HepG2 (cell line): ENCODE results near the gene P4HB. TPM values are rescaled to one million over a fixed set of nuclear protein-coding genes. Genes with fewer than 3 reads are reported as not detected.

Experiments used
- ATAC-seq: fragments of 200-7000 bp; cut with Tn5 transposase; 3 replicates; pipeline ENCODE4 v1.9.1; 2020; ENCODE audit warnings: mild to moderate bottlenecking, moderate library complexity
- BruUV-seq: library from RNA; stranded (reverse); fragments of 400-500 nt; replicated peaks from 2 replicates; lab custom pipeline; 2021; lab: Mats Ljungman, UMichigan
- CTCF ChIA-PET: fragments of 300-600 bp; formaldehyde crosslinking; extraction: SDS; loops from one replicate; lab custom pipeline; 2021; ENCODE audit warnings: low total read pairs, inconsistent platforms, low intra/inter-chr PET ratio; lab: Yijun Ruan, JAX
- POLR2A ChIA-PET: fragments of 350-600 bp; sonication (Branson Sonifier 250); formaldehyde crosslinking; loops from one replicate; lab custom pipeline; 2020; ENCODE audit warnings: antibody characterized with exemption, inconsistent platforms; lab: Yijun Ruan, JAX
- DNase-seq: peaks from one replicate; pipeline ENCODE4 v3.0.0-alpha.2; 2015; ENCODE audit warnings: low spot score
- FAIRE-seq: peaks from 3 replicates; lab custom pipeline; 2011; peaks lifted over from hg19 to GRCh38; lab: Jason Lieb, UNC
- H2AFZ ChIP-seq: one replicate; pipeline ENCODE4 v1.6.1; 2011; ENCODE audit warnings: low read length, inconsistent platforms
- H3K27ac ChIP-seq: fragments of 300-600 bp; 3 replicates; pipeline ENCODE4 v1.8.0; 2011; ENCODE audit warnings: mixed run types, mild to moderate bottlenecking, mixed read lengths, low read length, inconsistent platforms; ENCODE audit not compliant: insufficient read depth; ENCODE audit errors: extremely low read length
- H3K27me3 ChIP-seq, 2 experiments: fragments of 200-600 bp in 1 of 2; 2 replicates in 1 of 2; 3 replicates in 1 of 2; pipeline versions ENCODE4 v1.6.0 to v1.8.0; 2011; ENCODE audit warnings: low read length in 2 of 2, mild to moderate bottlenecking in 2 of 2, moderate library complexity in 2 of 2, inconsistent platforms in 1 of 2; ENCODE audit not compliant: insufficient read depth in 2 of 2, control insufficient read depth in 1 of 2
- H3K36me3 ChIP-seq, 2 experiments: fragments of 200-600 bp in 1 of 2; replicated peaks in 1 of 2; 2 replicates in 1 of 2; 3 replicates in 1 of 2; pipeline versions ENCODE4 v1.5.1 to v1.8.0; 2011; ENCODE audit warnings: low read length in 2 of 2, inconsistent platforms in 1 of 2; ENCODE audit not compliant: insufficient read depth in 2 of 2, control insufficient read depth in 1 of 2
- H3K4me1 ChIP-seq: 2 replicates; pipeline ENCODE4 v1.5.1; 2012; ENCODE audit warnings: low read length, inconsistent platforms; ENCODE audit not compliant: insufficient read depth
- H3K4me2 ChIP-seq: 2 replicates; pipeline ENCODE4 v1.6.0; 2011; ENCODE audit warnings: low read depth, low read length, inconsistent platforms
- H3K4me3 ChIP-seq, 3 experiments: fragments of 200-600 bp in 1 of 3; sonication (generic), shearing (Covaris generic) in 1 of 3; replicated peaks in 1 of 3; 2 replicates each; pipeline ENCODE4 v1.5.1; 2011 to 2016; ENCODE audit warnings: low read length in 3 of 3, inconsistent platforms in 2 of 3, low read depth in 2 of 3, mild to moderate bottlenecking in 2 of 3, control low read depth in 1 of 3, mixed read lengths in 1 of 3; ENCODE audit not compliant: insufficient read depth in 1 of 3
- H3K79me2 ChIP-seq: one replicate; pipeline ENCODE4 v1.6.1; 2011; ENCODE audit warnings: low read length, inconsistent platforms; ENCODE audit not compliant: insufficient read depth
- H3K9ac ChIP-seq: 2 replicates; pipeline ENCODE4 v1.6.0; 2011; ENCODE audit warnings: mild to moderate bottlenecking, low read depth, low read length, inconsistent platforms; ENCODE audit not compliant: insufficient read depth
- H3K9me3 ChIP-seq: 2 replicates; pipeline ENCODE4 v1.5.1; 2012; ENCODE audit warnings: mild to moderate bottlenecking, low read length
- H4K20me1 ChIP-seq: 2 replicates; pipeline ENCODE4 v1.6.0; 2011; ENCODE audit warnings: inconsistent platforms, mild to moderate bottlenecking, low read length, moderate library complexity; ENCODE audit not compliant: insufficient read depth
- PHF21A ChIP-seq: sonication (generic); formaldehyde crosslinking; IDR thresholded peaks from 2 replicates; pipeline ENCODE4 v1.5.0; 2020; ENCODE audit warnings: mild to moderate bottlenecking, missing genetic modification reagents
- PRDM10 ChIP-seq: sonication (generic); formaldehyde crosslinking; IDR thresholded peaks from 2 replicates; pipeline ENCODE4 v1.4.0; 2020; ENCODE audit warnings: low read depth, missing genetic modification reagents
- RAD21 ChIP-seq: fragments of 450-650 bp; formaldehyde crosslinking; IDR thresholded peaks from 2 replicates; pipeline ENCODE4 v1.5.0; 2020; ENCODE audit warnings: mild to moderate bottlenecking
- SKI ChIP-seq: fragments of 450-650 bp; IDR thresholded peaks from one replicate; pipeline ENCODE4 v1.6.1; 2018; ENCODE audit warnings: mild to moderate bottlenecking; ENCODE audit not compliant: partially characterized antibody
- SP4 ChIP-seq: sonication (generic); formaldehyde crosslinking; IDR thresholded peaks from 2 replicates; pipeline ENCODE4 v1.8.1; 2023; ENCODE audit warnings: mild to moderate bottlenecking, missing genetic modification reagents
- SP5 ChIP-seq: IDR thresholded peaks from 2 replicates; pipeline ENCODE4 v1.6.1; 2016; ENCODE audit warnings: low read depth, borderline replicate concordance
- SRSF9 ChIP-seq: fragments of 200-400 bp; formaldehyde crosslinking; IDR thresholded peaks from 2 replicates; pipeline ENCODE4 v1.6.1; 2018; ENCODE audit warnings: borderline replicate concordance, mild to moderate bottlenecking, low read depth, low read length; ENCODE audit not compliant: insufficient read depth, poor library complexity, severe bottlenecking
- WGBS: methylation state at CpG from one replicate; pipeline ENCODE4 v1.1.6; 2017; ENCODE audit warnings: low lambda C conversion rate; 5-methylcytosine and 5-hydroxymethylcytosine counted together
- in situ Hi-C: cut with HindIII; loops from 2 replicates; pipeline ENCODE4 v1.10.0; 2017; ENCODE audit warnings: low pct_unique_long_range_greater_than_20kb; ENCODE audit not compliant: extremely low pct_ligation_motif_present
- intact Hi-C: fragments of 100-400 bp; cut with micrococcal nuclease; formaldehyde crosslinking; loops from one replicate; pipeline ENCODE4 v1.10.0; 2022; ENCODE audit not compliant: unreplicated experiment
- polyA plus RNA-seq, 8 experiments: library from polyadenylated mRNA; depleted of rRNA in 3 of 8; stranded (reverse) in 7 of 8; unstranded in 1 of 8; fragments of >200 nt; fragmentation: Illumina TruSeq in 4 of 8; extraction: Trizol in 4 of 8; gene quantifications; 2 replicates each; pipeline versions ENCODE4 v1.2.1 to v1.2.3, GENCODE V29; 2011 to 2016; ENCODE audit warnings: low read depth in 4 of 8, missing spikeins in 1 of 8, mixed read lengths in 1 of 8; ENCODE audit not compliant: insufficient read depth in 1 of 8
- total RNA-seq, 5 experiments: library from RNA; depleted of rRNA; stranded (reverse); fragments of >200 nt; fragmentation: Illumina TruSeq; extraction: Trizol; gene quantifications; 2 replicates each; pipeline ENCODE4 v1.2.3, GENCODE V29; 2016; ENCODE audit warnings: low read depth in 1 of 5
- TF ChIP-seq, protein P1 (sequence below): sonication (generic); formaldehyde crosslinking; IDR thresholded peaks from 2 replicates; pipeline ENCODE4 v1.4.0; 2020; ENCODE audit warnings: missing genetic modification reagents
- TF ChIP-seq, protein P2 (sequence below): sonication (generic); formaldehyde crosslinking; IDR thresholded peaks from 2 replicates; pipeline ENCODE4 v1.5.0; 2020; ENCODE audit warnings: mild to moderate bottlenecking, missing genetic modification reagents, borderline replicate concordance
- TF ChIP-seq, protein P3 (sequence below): IDR thresholded peaks from 2 replicates; pipeline ENCODE4 v1.6.1; 2016; ENCODE audit warnings: control low read depth

The P4HB gene
- total and polyA plus RNA-seq, 2 of the 13 experiments (the other 11 are each of a cell fraction or from before 2014, with no cell fraction given) = 185 to 782 TPM

DNA sequence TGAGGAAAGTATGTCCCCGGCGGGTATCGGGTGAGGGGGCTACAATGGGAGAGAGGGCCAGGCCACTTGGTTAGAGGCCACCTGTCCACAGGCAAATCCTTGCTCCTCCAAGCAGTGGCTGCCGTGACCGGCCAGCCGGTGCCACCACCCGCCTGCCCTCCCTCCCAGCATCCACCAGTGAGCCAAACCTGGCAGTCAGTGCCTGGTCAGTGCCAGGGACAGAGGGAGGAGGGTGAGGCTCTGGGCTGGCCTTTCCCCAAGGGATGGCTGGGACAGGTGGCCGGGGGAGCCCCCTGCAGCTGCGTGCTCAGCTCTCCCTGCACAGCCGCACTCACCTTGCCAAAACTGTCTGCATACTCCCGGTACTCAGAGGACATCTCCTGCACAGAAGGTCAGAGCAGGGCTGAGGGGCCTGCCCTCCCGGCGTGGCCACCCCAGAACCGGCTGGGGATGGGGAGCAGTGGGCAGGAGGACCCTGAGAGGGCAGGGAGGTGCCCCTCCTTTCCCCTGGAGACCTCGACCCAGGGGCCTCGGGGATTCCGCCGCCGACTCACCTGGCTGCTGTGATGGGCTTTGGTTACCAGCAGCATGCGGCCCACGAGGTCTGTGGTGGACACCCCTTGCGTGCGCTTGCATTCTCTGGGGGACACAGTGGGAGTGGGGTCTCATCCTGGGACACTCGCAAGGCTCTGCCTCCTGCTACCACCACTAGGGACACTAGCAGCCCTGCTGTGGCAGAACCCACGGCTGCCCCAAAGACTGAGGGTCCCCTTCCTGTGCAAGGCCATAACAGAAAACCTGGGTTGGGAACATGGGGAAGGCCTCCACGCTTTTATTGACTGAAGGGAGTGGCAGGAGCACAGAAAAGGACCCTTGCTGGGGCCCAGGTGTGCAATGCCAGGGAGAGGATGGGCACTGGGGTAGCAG lies 47.1 kb upstream of the P4HB start:
- Histone ChIP-seq H3K36me3 (peaks cover 47 to 63% of the 10 kb centered on the region in 2 experiments), H3K4me2 (no peak overlapping the region), H2AFZ (no peak overlapping the region), H3K4me3 (no peak overlapping the region), H3K79me2 (peaks cover 33% of the 10 kb centered on the region), H3K27me3 (no peaks in the 10 kb centered on the region; a peak in 1 of 5 replicates), H3K9me3 (no peaks in the 10 kb centered on the region), H3K9ac (no peak overlapping the region), H3K27ac (peak overlapping the region; percentile 99), H4K20me1 (peaks cover 14% of the 10 kb centered on the region; the same call in 1 of the 2 replicates), H3K4me1 (peaks cover 38% of the 10 kb centered on the region)
- ATAC-seq = no peak
- DNase-seq = no peak
- 93% methylated on average over 21 of the region's 26 CpGs for WGBS
- CTCF ChIA-PET = no interaction called here
- no peak for FAIRE-seq
- POLR2A ChIA-PET = interaction anchor here (1.1 to 2.0 kb wide), 3 partner anchors 10 to 86 kb away, joined by 3 to 5 read pairs (median 3); no protein-coding TSS in a partner anchor
- in situ Hi-C loops = no loop called here
- no TSS peak for BruUV-seq
- intact Hi-C loops = no loop called here
- TF ChIP-seq SKI (no peak), PHF21A (CRISPR knock-in tag) (no peak), PRDM10 (CRISPR knock-in tag) (no peak), SP5 (no peak), SP4 (CRISPR knock-in tag) (no peak), RAD21 (no peak), SRSF9 (no peak)
- TF ChIP-seq, protein P1, sequence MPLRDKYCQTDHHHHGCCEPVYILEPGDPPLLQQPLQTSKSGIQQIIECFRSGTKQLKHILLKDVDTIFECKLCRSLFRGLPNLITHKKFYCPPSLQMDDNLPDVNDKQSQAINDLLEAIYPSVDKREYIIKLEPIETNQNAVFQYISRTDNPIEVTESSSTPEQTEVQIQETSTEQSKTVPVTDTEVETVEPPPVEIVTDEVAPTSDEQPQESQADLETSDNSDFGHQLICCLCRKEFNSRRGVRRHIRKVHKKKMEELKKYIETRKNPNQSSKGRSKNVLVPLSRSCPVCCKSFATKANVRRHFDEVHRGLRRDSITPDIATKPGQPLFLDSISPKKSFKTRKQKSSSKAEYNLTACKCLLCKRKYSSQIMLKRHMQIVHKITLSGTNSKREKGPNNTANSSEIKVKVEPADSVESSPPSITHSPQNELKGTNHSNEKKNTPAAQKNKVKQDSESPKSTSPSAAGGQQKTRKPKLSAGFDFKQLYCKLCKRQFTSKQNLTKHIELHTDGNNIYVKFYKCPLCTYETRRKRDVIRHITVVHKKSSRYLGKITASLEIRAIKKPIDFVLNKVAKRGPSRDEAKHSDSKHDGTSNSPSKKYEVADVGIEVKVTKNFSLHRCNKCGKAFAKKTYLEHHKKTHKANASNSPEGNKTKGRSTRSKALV = no peak
- TF ChIP-seq, protein P2, sequence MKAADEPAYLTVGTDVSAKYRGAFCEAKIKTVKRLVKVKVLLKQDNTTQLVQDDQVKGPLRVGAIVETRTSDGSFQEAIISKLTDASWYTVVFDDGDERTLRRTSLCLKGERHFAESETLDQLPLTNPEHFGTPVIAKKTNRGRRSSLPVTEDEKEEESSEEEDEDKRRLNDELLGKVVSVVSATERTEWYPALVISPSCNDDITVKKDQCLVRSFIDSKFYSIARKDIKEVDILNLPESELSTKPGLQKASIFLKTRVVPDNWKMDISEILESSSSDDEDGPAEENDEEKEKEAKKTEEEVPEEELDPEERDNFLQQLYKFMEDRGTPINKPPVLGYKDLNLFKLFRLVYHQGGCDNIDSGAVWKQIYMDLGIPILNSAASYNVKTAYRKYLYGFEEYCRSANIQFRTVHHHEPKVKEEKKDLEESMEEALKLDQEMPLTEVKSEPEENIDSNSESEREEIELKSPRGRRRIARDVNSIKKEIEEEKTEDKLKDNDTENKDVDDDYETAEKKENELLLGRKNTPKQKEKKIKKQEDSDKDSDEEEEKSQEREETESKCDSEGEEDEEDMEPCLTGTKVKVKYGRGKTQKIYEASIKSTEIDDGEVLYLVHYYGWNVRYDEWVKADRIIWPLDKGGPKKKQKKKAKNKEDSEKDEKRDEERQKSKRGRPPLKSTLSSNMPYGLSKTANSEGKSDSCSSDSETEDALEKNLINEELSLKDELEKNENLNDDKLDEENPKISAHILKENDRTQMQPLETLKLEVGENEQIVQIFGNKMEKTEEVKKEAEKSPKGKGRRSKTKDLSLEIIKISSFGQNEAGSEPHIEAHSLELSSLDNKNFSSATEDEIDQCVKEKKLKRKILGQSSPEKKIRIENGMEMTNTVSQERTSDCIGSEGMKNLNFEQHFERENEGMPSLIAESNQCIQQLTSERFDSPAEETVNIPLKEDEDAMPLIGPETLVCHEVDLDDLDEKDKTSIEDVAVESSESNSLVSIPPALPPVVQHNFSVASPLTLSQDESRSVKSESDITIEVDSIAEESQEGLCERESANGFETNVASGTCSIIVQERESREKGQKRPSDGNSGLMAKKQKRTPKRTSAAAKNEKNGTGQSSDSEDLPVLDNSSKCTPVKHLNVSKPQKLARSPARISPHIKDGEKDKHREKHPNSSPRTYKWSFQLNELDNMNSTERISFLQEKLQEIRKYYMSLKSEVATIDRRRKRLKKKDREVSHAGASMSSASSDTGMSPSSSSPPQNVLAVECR (CRISPR knock-in tag) = 0 out of 2 replicates have a peak, but pooled peaks have one; percentile 8
- TF ChIP-seq, protein P3, sequence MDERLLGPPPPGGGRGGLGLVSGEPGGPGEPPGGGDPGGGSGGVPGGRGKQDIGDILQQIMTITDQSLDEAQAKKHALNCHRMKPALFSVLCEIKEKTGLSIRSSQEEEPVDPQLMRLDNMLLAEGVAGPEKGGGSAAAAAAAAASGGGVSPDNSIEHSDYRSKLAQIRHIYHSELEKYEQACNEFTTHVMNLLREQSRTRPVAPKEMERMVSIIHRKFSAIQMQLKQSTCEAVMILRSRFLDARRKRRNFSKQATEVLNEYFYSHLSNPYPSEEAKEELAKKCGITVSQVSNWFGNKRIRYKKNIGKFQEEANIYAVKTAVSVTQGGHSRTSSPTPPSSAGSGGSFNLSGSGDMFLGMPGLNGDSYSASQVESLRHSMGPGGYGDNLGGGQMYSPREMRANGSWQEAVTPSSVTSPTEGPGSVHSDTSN (CRISPR knock-in tag) = no peak
